OCI-M1 (cell line): ENCODE results near the gene XXYLT1.
"Not testable (repeated sequence)": the region's sequence is repeated elsewhere in the genome, so short reads cannot be mapped to it uniquely, and the experiment has no call there.

Source experiments
- DNase-seq: peaks from one replicate; lab custom pipeline; 2025; lab: John Stamatoyannopoulos, UW

XXYLT1 gene

DNA sequence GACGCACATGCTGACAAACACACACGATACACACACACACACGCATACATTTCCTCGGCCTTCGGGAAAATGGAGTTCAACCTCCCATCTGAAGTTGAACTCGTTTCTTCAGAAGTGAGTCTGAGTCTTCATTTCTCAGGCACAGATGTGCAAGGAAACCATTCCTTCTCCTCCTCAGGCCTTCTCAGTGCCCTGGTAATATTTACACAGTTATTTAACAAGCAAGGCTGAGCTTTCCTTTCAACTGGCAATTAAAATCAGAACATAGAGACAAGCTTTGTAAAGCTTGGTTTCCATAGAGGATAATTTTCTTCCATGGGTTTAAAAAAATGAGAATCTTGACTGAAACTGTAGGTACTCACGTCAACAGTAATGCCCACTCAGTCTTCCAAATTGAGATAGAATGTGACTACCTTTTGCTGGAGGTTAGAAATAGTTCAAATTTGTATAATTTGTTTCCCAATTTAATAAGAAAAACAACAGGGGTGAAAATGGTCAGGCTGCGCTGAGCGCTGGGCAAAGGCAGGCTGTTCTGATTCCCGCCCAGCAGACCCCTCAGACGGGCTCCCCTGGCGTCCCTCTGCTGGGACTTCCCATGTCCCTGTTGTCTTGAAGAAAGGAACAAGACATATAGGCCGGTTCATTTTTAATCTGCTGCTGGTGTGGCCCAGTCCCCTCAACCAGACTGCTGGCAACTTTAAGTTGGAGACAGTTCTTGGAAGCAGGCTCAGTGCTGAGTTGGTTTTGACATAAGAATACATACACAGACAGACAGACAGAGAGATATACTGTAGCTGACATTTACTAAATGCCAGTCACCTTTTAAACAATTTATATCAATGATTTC lies 174.3 kb downstream of the XXYLT1 start:
- no peak for DNase-seq

DNA sequence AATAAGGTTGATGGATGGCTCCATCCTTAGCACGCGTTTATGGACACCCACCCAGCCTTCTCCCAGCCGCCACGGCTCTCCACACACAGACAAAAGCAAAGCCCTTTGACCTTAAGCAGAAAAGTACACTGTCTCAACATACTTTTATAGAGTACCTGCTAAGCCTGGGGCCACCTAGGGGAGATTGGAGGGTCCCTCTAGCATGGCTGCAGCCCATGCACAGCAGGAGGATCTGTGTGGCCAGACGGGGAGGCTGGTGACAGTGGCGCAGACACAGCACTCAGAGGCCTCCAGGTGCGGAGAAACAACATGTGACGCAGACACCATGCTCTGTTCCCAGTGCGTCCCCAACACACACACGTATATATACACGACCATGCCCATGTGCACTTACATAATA lies 174.9 kb downstream of the XXYLT1 start:
- no peak for DNase-seq

DNA sequence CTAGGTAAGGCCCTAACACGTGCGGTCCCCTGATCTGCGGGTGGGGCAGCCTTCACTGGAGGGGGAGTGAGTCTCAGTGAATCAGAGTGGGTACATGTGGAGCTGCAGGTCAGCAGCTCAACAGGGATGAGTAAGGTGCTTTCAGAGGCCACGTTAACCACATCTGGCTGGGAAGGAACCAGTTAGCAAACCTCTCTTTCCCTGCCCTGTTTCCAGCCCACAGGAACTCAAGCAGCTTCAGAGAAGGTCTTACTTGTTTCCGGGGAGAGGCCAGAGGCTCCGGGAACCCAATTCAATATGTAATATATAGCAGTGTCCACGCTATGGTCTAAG lies 175.3 kb downstream of the XXYLT1 start:
- DNase-seq = no peak

DNA sequence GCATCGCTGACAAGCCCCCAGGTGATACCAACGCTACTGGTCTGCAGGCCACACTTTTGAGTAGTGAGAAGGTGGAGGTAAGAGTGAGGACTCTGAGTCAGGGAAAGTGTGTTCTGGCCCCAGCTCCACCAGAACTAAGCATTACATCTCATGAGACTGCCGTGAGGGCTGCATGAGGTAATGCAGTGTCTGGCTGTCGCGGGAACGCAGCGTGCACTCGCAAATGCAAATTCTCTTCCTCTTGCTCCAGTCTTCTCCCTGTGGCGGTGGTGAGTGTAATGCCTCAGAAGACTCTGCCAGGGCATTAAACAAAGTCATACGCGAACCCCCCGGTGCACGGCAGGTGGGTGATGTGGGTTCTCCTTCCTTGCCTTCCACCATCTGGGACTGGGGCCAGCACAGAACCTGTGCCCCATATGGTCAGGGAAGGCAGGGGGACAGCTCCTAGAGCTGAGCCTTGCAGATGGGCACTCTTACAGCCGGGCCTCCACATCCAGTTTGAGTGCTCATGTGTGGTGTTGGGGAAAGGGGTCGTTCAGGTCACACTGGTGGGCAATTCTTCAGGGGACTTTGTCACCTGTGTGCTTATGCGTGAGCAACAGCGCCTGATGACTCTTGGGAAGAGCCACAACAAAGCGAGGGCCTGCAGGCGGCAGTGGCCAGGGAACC lies 175.8 kb downstream of the XXYLT1 start:
- DNase-seq = no peak

DNA sequence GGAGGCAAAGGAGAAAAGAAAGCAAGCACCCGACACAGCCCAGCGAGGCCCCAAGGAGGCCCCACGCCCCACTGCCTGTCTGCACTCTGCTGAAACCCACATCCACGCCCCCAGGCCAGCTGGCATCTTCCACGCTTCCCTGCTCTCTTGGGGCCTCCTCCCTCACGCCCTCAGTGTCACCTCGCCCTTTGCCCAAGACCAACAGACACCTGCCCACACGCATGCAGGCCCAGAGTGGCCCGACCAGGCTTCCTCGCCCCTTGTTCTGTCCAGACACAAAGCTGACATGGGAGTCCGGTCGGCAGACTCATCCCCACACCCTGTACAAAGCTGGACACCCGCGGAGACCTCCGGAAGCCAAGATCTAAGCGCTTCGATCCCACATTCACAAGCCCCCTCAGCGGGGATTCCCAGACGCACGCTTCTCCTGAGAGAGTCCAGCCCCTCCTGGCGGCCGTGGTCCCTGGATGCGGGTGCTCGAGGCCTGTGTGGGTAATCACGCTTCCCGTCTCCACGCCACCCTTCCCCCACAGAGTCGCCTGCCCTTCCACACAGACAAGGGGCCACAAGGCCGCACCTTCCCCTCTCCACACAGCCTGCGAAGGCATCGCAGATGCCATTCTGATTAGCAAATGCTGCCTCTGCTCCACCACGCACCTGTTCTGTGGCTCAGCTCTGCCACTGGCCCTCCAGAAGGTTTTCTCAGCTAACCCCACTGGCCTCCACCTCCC lies 176.6 kb downstream of the XXYLT1 start:
- DNase-seq = no peak

DNA sequence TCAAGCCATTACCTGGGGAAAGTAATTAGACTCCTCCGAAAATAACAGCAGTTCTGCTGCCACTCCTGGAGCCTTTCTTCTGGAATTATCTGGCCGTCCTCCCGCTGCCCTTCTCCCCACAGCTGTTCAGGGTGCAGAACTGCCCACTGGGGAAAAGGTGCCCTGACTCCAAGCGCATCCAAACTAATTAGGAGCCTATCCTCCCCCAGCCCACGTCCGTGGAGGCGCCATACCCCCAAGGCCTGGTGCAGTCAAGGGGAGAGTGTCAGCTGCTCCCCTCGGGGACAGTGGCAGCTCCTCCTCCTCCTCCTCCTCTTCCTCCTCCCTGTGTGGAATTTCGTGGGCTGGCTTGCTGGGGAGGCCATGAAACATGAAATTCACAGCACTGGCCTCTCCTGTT lies 177.2 kb downstream of the XXYLT1 start:
- DNase-seq = no peak

DNA sequence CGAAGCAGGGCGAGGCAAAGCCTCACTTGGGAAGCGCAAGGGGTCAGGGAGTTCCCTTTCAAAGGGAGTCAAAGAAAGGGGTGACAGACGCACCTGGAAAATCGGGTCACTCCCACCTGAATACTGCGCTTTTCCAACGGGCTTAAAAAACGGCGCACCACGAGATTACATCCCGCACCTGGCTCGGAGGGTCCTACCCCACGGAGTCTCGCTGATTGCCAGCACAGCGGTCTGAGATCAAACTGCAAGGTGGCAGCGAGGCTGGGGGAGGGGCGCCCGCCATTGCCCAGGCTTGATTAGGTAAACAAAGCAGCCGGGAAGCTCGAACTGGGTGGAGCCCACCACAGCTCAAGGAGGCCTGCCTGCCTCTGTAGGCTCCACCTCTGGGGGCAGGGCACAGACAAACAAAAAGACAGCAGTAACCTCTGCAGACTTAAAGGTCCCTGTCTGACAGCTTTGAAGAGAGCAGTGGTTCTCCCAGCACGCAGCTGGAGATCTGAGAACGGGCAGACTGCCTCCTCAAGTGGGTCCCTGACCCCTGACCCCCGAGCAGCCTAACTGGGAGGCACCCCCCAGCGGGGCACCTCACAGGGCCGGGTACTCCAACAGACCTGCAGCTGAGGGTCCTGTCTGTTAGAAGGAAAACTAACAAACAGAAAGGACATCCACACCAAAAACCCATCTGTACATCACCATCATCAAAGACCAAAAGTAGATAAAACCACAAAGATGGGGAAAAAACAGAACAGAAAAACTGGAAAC lies 182.9 kb downstream of the XXYLT1 start:
- not testable (repeated sequence) for DNase-seq

DNA sequence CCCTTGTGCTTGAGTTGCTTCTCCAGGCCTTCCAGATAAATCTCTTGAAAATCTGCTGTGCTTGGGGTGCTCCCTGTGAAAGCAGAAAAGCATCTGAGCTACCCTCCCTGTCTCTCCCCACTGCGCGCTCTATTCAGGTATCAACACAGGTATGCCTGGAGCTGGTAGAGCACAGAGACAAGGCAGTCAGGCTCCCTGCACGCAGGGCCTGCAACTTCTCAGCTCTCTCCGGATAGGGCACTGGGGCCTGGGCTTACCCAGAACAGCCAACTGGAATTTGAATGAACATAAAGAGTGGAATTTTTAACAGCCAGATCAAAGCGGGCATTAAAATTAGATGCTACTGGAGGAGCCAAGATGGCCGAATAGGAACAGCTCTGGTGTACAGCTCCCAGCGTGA lies 183.6 kb downstream of the XXYLT1 start:
- DNase-seq = no peak

DNA sequence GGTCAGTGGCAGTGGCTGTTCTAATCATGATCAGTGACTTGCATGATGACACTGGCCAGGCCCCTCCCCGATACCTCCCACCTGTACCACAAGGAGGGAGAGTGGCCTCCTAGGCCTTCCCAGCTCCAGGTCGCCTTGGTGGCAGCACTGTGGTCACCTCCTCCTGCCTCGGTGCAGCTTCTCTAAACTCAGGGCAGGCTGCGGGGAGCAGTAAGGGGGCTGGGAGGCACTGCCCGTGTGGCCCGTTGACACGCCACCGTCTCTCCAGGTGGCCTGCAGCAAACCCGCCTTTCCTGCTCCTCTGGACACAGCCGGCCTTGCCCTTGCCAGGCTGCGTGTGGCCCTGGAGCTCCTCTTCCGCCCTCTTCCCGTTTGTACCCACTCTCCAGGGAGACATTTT lies 184.1 kb downstream of the XXYLT1 start:
- no peak for DNase-seq

DNA sequence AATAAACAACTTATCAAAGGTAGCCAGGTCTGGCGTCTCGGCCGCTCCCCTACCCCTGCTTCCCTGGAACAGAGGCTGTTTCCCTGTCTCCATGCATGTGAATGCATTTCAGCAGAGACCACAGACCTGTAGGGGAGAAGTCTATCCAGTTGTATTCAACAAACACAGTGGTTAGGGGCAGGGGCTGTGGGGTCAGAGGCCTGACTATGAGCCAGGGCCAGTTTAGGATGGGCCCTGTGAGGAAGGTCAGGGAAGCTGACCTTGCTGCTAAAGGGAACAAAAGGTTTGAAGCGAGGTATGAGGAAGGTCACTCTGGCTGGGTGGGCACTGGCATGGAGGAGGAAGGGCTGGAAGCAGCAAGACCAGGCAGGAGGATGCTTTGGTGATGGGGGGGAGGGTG lies 184.6 kb downstream of the XXYLT1 start:
- no peak for DNase-seq

DNA sequence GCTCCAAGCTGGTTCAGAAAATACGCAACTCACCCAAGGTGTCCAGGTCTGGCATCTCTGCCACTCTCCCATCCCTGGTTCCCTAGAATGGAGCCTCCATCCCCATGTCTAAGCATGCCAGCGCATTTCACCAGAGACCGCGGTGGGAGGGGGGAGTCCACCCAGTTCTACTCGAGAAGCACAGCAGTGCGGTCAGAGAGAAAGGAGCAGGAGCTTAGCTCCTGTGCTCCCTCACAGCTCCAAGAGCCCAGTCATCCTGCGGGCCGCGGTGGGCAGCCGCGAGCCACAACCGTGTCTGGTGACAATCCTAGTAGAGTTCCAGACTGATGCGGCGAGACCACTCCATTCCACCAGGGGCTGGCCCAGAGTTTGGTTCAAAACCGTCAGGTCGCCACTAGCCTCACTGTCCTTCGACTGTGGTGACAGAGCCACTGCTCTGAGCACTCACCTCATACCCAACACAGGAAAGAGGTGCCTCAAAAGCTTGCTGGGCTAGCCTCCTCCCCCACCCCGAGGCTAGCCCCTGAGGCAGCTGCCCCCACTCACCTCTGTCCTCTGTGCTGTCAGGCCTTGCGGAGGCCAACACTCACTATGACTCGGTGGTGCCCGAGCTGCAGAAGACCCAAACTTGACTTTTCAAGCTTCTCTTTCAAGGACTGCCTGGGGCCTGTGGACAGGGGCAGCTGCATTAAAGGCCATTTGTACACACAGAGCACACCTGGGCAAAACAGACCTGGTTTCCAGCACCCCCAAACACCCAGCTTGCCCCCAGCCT lies 185.4 kb downstream of the XXYLT1 start:
- no peak for DNase-seq

DNA sequence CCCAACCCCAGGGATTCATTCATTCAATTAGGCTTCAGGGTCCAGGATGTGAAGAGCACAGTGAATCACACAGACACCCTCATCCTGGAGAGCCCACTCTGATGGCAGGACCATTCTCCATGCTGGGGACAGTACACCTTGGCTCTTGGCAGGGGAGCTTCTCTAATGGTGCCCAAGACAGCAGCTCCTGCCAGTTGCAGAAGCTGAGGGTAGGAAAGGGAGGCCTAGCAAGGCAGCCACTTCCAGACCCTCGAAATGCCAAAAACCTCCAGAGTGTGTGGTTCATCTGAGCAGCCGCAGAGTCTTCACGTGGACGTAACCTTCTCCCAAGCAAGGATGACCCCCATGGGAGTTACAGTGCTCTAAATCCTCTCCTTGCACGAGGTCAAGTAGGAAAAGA lies 186.2 kb downstream of the XXYLT1 start:
- DNase-seq = no peak

DNA sequence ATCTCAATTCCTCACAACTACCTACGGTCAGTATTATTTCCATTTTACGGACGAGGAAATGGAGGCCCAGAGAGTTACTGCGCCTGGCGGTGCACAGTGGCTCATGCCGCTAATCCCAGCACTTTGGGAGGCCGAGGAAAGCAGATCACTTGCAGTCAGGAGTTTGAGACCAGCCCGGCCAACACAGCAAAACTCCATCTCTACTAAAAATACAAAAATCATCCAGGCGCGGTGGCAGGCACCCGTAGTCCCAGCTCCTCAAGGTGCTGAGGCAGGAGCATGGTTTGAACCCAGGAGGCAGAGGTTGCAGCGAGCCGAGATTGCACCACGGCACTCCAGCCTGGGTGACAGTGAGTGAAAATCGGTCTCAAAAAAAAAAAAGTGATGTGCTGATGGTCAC lies 187.3 kb downstream of the XXYLT1 start:
- no peak for DNase-seq

DNA sequence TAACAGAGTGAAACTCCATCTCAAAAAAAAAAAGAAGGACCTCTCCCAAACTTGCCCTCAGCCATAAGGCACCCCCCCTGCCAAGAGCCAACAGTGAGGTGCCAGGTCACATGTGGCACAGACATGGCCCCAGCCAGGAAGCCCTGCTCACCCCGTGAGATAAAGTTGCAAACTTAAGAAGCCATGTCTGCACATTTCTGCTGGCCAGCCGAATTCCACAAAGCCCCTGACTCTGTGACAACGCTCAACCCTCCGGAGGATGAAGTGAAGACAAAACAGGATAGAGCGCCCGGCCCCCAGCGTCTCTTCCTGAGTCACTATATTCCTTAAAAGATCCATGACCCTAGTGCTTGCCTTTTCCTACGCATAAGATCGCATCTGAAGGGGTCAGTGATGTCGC lies 188.1 kb downstream of the XXYLT1 start:
- no peak for DNase-seq

DNA sequence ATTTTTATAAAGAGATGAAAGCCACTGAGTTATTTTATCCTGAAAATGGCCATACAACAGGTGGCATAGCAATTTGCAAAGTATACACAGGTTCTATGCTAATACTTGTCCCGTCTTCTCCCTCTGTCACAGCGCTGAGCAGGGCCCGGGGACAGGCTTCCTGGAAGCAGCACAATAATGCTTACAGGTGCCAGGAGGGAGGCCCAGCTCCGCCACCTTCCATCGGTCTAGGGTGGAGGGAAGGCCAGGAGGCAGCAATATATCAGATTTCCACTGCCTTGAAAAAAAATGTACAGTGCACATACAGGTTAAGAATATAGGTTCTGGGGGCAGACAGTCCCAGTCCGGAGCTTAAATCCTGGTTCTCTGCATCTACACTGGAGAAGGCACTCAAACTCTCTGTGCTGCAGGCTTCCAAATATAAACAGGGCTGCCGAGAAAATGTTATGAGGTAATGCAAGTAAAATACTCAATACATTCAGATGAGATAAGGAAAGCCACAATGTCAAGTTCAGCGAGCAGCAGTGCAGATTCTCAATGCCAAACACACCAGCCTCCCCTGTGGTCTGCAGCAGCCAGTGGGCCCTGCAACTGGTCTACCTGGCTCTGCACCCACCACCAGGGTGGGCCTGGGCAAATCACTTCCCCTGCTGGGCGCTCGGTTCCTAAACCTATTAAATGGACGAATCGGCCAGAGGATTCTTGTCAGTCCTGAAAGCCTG lies 189.6 kb downstream of the XXYLT1 start:
- peak; percentile 25 for DNase-seq

DNA sequence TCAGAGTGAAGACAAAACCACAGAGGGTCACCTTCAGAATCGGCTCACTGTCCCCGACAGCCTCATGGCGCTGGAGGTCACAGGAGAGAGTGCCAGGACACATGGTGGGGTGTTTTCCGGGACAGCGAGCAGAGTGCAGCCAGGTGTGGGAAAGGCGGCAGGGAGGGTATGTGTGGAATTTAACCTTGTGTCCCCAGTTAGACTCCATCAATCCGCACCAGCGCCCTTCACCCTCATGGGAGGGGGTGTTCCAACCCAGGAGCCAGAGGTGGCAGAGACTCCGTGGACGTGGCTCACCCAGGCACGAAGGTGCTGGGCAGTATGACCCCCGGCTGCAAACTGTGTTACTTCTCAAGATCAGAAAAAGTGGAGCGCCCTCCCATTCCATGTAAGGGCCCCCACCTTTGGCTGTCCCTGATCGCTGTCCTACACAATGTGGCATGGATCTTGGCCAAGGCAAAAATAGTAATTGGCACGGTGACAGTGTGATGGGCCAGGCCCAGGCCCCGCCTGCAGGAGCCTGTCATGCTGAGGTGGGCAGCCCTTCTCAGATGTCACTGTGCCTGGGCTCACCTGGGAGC lies 190.3 kb downstream of the XXYLT1 start:
- DNase-seq = no peak

DNA sequence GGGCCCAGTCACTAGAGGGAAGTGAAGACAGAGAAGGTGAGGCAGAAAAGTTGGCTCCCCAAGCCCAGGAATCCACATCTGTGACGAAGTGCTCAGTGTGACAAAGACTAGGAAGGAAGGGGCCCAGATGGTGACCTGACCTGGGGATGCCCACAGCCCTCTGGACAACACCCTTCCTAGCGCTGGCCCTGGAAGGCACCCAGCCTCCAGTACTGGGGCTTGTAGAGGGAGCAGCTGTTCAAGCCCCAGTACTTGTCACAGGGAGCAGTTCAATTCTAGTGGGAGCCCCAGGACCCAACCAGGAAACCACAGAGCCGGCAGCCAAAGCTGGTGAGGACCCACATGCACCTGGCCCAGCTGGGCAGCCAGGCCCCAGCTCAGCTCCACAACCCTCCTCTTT lies 190.8 kb downstream of the XXYLT1 start:
- DNase-seq = no peak

DNA sequence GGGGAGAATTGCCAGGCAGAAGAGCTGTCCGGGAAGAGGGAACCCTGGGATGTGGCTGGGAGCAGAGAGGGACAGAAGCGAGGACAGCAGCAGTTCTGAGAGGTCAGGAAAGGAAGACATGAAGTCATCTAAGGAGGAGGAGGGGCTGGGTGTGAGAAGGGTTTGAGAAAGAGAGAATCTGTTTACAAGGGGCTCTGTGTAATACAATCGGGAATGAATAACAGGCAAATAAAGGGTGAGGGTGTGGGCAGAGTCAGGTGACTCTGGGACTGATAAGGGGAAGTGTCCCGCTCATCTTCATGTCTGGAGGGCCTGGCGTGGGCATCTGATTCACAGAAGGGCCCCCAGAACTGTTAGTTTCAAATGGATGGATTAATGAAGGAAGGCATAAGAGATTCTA lies 191.3 kb downstream of the XXYLT1 start:
- no peak for DNase-seq

DNA sequence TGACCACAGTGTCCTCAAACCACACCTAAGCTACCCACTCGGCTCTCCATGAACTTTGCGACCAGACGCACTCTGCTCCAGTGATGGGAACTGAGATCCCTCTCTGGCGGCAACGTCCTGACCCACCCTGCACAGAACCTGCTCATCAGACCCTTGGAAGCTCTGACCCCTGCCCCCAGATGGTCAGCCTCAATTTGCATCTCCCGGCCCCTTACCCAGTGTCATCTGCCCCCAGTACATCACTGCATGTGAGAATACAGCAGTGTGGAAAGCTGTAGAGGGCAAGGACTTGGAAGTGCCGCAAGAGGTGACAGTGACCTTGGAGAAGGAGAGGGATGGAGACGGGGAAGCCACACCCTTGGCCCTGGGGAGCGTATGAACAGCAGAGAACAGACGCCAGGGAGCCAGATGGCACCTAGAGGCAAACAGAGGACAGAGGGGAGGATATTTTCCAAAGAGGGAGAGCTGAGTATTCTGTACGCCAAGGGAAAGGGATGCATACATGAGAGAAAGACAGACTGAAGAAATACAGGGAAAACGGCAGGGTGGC lies 192.0 kb downstream of the XXYLT1 start:
- DNase-seq = no peak
